GM12864 (cell line): ENCODE data around the gene MCTP1.

Experiments used
- DNase-seq: peaks from one replicate; pipeline ENCODE4 v3.0.0-alpha.2; 2011; ENCODE audit warnings: low read depth
- H3K4me3 ChIP-seq: 2 replicates; pipeline ENCODE4 v1.5.1; 2011; ENCODE audit warnings: mild to moderate bottlenecking, low read depth, low read length, control low read depth
- CTCF ChIP-seq: IDR thresholded peaks from 2 replicates; pipeline ENCODE4 v1.5.1; 2011; ENCODE audit warnings: low read depth, mild to moderate bottlenecking, moderate library complexity, low read length, control low read depth, inconsistent platforms; ENCODE audit errors: missing control alignments

The MCTP1 gene

GRCh38 chr5:95070866-95071265, 214.0 kb downstream of the MCTP1 start:
- no peak for TF ChIP-seq CTCF
- no peak for DNase-seq
- H3K4me3 ChIP-seq = no peak overlapping the region

DNA sequence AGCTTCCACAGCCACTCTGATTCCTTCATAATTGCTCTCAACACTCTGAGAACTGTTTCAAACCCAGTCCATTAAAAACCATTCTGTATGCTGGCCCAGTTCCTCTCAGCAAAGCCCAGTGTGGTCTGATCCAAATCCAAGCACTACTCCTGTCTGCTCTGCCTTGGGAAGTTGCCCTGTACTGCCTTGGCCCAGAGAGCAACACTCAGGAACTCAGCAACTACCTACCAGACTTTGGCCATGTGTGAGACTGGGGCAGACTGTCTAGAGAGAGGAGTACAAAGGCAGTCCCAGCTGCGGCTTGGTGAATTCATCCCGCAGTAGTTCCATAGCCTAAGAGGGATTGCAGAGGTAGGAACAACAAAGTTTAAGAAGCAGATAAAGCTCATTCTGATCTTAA, 214.4 kb downstream of the MCTP1 start:
- no peak for DNase-seq
- no peak overlapping the region for H3K4me3 ChIP-seq
- TF ChIP-seq CTCF = no peak

GRCh38 chr5:95069948-95070347, 214.9 kb downstream of the MCTP1 start:
- no peak overlapping the region for H3K4me3 ChIP-seq
- DNase-seq = no peak
- TF ChIP-seq CTCF = no peak

GRCh38 chr5:95069021-95069420, 215.9 kb downstream of the MCTP1 start:
- no peak for DNase-seq
- no peak for TF ChIP-seq CTCF
- no peak overlapping the region; the same call in 1 of the 2 replicates for H3K4me3 ChIP-seq

- TF ChIP-seq CTCF = no peak
- H3K4me3 ChIP-seq = no peak overlapping the region; the same call in 1 of the 2 replicates
- DNase-seq = no peak
Observed at GRCh38 chr5:95068289-95068910, 216.5 kb downstream of the MCTP1 start.

GRCh38 chr5:95066048-95066447, 218.8 kb downstream of the MCTP1 start:
- H3K4me3 ChIP-seq = no peak overlapping the region
- no peak for DNase-seq
- no peak for TF ChIP-seq CTCF

- DNase-seq = no peak
- no peak overlapping the region for H3K4me3 ChIP-seq
- no peak for TF ChIP-seq CTCF
Observed at GRCh38 chr5:95063492-95063891, 221.4 kb downstream of the MCTP1 start.
